IPS DF 6.9 (cell line): ENCODE results near the gene CCSER1.

Experiments used
- DNase-seq: peaks from one replicate; pipeline ENCODE4 v3.0.0-alpha.2; 2013; ENCODE audit warnings: low read depth, low spot score
- H3K27ac ChIP-seq: one replicate; pipeline ENCODE4 v1.5.1; 2013; ENCODE audit warnings: low read length, control low read depth
- H3K27me3 ChIP-seq: 2 replicates; pipeline ENCODE4 v1.6.1; 2013; ENCODE audit warnings: mild to moderate bottlenecking, low read length; ENCODE audit not compliant: control insufficient read depth, insufficient read depth
- H3K36me3 ChIP-seq: 2 replicates; pipeline ENCODE4 v1.6.1; 2013; ENCODE audit warnings: low read length; ENCODE audit not compliant: control insufficient read depth, insufficient read depth
- H3K4me1 ChIP-seq: 2 replicates; pipeline ENCODE4 v1.6.1; 2013; ENCODE audit warnings: low read length; ENCODE audit not compliant: control insufficient read depth, insufficient read depth
- H3K4me3 ChIP-seq: 2 replicates; pipeline ENCODE4 v1.5.1; 2013; ENCODE audit warnings: mild to moderate bottlenecking, low read length
- H3K9me3 ChIP-seq: 2 replicates; pipeline ENCODE4 v1.6.1; 2013; ENCODE audit warnings: low read length, inconsistent platforms; ENCODE audit not compliant: control insufficient read depth, insufficient read depth
- WGBS: extraction: QIAGEN DNeasy Blood & Tissue Kit; methylation state at CpG from one replicate; pipeline ENCODE4 v1.1.7; 2013; ENCODE audit warnings: mixed read lengths, missing lambda C conversion rate; ENCODE audit not compliant: insufficient read length, insufficient coverage; 5-methylcytosine and 5-hydroxymethylcytosine counted together

CCSER1 gene

GRCh38 chr4:90425893-90426292, 298.7 kb downstream of the CCSER1 start:
- no peak overlapping the region for H3K4me3 ChIP-seq
- no CpG with 5 or more reads among the region's 5 CpGs for WGBS
- no peak overlapping the region for H3K27ac ChIP-seq
- no peaks in the 10 kb centered on the region for H3K27me3 ChIP-seq
- DNase-seq: no peak
- no peaks in the 10 kb centered on the region for H3K4me1 ChIP-seq
- no peaks in the 10 kb centered on the region for H3K36me3 ChIP-seq
- no peaks in the 10 kb centered on the region for H3K9me3 ChIP-seq

DNA sequence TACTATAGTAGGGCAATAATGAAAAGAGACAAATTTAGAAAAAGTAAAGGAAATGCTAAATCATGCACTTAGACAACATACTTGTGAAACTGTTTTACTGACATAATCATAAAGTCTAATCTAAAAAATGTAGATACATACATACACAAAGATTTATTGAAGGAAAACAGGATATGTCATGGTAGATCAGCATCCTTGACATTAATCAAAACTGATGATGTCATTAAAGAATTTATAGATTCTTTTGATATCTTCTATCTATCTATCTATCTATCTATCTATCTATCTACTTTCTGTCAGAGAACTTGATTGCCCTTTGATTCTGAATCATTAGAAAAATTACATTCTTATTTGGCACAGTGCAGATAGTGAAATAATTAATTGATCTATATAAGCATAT, 311.3 kb downstream of the CCSER1 start:
- no peaks in the 10 kb centered on the region for H3K36me3 ChIP-seq
- no peaks in the 10 kb centered on the region for H3K27me3 ChIP-seq
- no peaks in the 10 kb centered on the region for H3K4me1 ChIP-seq

DNA sequence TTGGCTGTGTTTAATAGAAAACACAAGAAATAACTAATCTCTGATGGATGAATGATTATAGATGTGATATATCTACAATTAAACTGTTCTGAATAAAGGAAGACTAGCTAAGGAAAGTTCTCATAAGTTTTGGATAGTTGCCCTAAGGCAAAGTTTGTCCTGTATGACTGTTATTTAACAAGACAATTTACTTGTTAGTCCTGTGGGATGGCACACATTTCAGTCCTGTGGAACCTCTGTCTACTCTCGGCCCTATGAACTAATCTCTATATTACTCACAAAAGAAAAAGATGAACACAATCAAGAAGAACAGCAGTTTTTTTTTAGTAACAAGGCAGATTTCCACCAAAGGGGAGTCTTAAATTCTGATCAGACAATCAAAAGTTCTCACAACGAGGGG, 314.6 kb downstream of the CCSER1 start:
- DNase-seq: no peak
- Histone ChIP-seq H3K9me3 (no peaks in the 10 kb centered on the region), H3K27ac (no peak overlapping the region), H3K36me3 (no peaks in the 10 kb centered on the region), H3K4me1 (no peaks in the 10 kb centered on the region), H3K27me3 (no peaks in the 10 kb centered on the region), H3K4me3 (no peak overlapping the region)
- WGBS: no CpG with 5 or more reads among the region's 2 CpGs

More for the DNA sequence above, 311.3 kb downstream of the CCSER1 start:
- DNase-seq: no peak
- H3K27ac ChIP-seq: no peak overlapping the region
- H3K4me3 ChIP-seq: no peak overlapping the region
- no peaks in the 10 kb centered on the region for H3K9me3 ChIP-seq

- no peak for DNase-seq
- no CpG with 5 or more reads among the region's 2 CpGs for WGBS
Measured at GRCh38 chr4:90442619-90443018, 315.4 kb downstream of the CCSER1 start.

GRCh38 chr4:90443231-90443630, 316.0 kb downstream of the CCSER1 start:
- no peak for DNase-seq

More at GRCh38 chr4:90442619-90443018, 315.4 kb downstream of the CCSER1 start:
- no peaks in the 10 kb centered on the region for H3K4me1 ChIP-seq
- no peaks in the 10 kb centered on the region for H3K9me3 ChIP-seq
- H3K36me3 ChIP-seq: no peaks in the 10 kb centered on the region
- no peak overlapping the region for H3K27ac ChIP-seq
- H3K4me3 ChIP-seq: no peak overlapping the region
- H3K27me3 ChIP-seq: no peaks in the 10 kb centered on the region

GRCh38 chr4:90444904-90445303, 317.7 kb downstream of the CCSER1 start:
- Histone ChIP-seq H3K9me3 (no peaks in the 10 kb centered on the region), H3K4me1 (no peaks in the 10 kb centered on the region), H3K27me3 (no peaks in the 10 kb centered on the region), H3K27ac (no peak overlapping the region), H3K4me3 (no peak overlapping the region), H3K36me3 (no peaks in the 10 kb centered on the region)
- DNase-seq: no peak
- WGBS: no CpG with 5 or more reads among the region's 2 CpGs

More at GRCh38 chr4:90443231-90443630, 316.0 kb downstream of the CCSER1 start:
- H3K4me3 ChIP-seq: no peak overlapping the region
- H3K4me1 ChIP-seq: no peaks in the 10 kb centered on the region
- H3K9me3 ChIP-seq: no peaks in the 10 kb centered on the region
- H3K36me3 ChIP-seq: no peaks in the 10 kb centered on the region
- no peak overlapping the region for H3K27ac ChIP-seq
- no peaks in the 10 kb centered on the region for H3K27me3 ChIP-seq
- WGBS: no CpG with 5 or more reads among the region's 1 CpG

GRCh38 chr4:90445380-90445779, 318.2 kb downstream of the CCSER1 start:
- H3K27ac ChIP-seq: no peak overlapping the region
- no peaks in the 10 kb centered on the region for H3K36me3 ChIP-seq
- H3K9me3 ChIP-seq: no peaks in the 10 kb centered on the region
- no CpG with 5 or more reads among the region's 2 CpGs for WGBS
- H3K27me3 ChIP-seq: no peaks in the 10 kb centered on the region
- no peak for DNase-seq
- H3K4me1 ChIP-seq: no peaks in the 10 kb centered on the region
- no peak overlapping the region for H3K4me3 ChIP-seq

DNA sequence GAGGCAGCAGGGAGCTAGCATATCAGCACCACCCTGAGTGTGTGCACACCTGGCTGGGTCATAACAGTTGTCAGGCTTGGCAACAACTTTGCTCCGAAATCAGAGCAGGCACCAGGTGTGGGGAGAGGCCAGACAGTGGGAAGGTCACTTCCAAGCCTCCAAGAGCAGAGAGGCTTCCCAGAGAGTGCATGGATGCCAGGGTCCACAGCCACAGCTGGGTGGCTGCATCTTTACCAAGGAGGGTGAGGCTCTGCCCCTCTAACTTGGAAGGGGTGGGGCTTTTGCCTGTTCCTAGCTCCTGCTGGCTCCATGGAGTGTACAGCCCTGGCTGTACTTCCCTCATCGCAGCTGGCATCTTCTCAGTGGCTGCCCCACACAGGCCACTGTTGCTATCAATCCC, 322.4 kb downstream of the CCSER1 start:
- Histone ChIP-seq H3K4me3 (no peak overlapping the region), H3K9me3 (no peaks in the 10 kb centered on the region), H3K36me3 (no peaks in the 10 kb centered on the region), H3K4me1 (no peaks in the 10 kb centered on the region), H3K27me3 (no peaks in the 10 kb centered on the region), H3K27ac (no peak overlapping the region)
- no CpG with 5 or more reads among the region's 2 CpGs for WGBS
- DNase-seq: no peak

DNA sequence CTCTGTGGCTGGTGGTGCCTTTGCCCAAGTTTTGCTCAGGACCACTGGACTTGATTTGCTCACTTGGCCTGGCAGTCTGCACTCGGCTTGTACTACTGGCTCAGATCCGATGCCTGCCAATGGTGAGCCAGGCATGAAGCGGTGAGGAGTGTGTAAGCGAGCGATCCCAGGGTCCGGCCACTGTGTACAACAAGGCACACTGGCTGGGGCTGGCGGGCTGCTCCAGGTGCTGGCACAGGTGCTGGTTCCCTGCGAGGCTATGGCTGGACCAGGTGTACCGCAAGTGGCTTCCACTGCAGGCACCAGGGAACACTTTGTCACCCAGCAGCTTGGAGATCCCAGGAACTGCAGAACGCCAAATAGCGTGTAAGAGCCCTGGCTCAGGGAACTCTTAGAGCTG, 329.7 kb downstream of the CCSER1 start:
- Histone ChIP-seq H3K4me1 (no peaks in the 10 kb centered on the region), H3K4me3 (no peak overlapping the region), H3K27ac (no peak overlapping the region), H3K27me3 (no peaks in the 10 kb centered on the region), H3K36me3 (no peaks in the 10 kb centered on the region), H3K9me3 (no peaks in the 10 kb centered on the region)
- no peak for DNase-seq
- WGBS: no CpG with 5 or more reads among the region's 11 CpGs

GRCh38 chr4:90457817-90458216, 330.6 kb downstream of the CCSER1 start:
- no peaks in the 10 kb centered on the region for H3K36me3 ChIP-seq
- H3K4me1 ChIP-seq: no peaks in the 10 kb centered on the region
- H3K9me3 ChIP-seq: no peaks in the 10 kb centered on the region
- no peak overlapping the region for H3K27ac ChIP-seq
- WGBS: no CpG with 5 or more reads among the region's 6 CpGs
- DNase-seq: no peak
- no peaks in the 10 kb centered on the region for H3K27me3 ChIP-seq
- no peak overlapping the region for H3K4me3 ChIP-seq

DNA sequence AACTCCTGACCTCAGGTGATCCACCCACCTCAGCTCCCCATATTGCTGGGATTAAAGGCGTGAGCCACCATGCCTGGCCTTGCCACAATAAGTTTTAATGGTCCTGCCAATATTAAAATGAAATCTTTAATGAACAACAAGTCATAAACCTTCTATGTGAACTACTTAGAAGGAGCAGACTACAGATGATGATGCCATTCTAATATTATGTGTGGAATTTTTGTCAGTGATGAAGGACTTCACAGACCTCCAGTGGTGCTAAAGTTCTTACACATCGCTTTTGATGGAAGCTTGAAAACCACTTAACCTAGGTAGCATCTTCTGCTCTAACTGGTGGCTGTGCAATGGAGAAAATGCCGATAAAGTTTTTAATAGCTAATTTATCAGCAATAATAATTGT, 331.4 kb downstream of the CCSER1 start:
- no peaks in the 10 kb centered on the region for H3K9me3 ChIP-seq
- no peaks in the 10 kb centered on the region for H3K27me3 ChIP-seq
- no peaks in the 10 kb centered on the region for H3K36me3 ChIP-seq
- WGBS: no CpG with 5 or more reads among the region's 3 CpGs
- H3K4me1 ChIP-seq: no peaks in the 10 kb centered on the region
- H3K4me3 ChIP-seq: no peak overlapping the region
- no peak for DNase-seq
- no peak overlapping the region for H3K27ac ChIP-seq
